ENCODE measurements around the gene ANKFN1. TPM values are rescaled to one million over a fixed set of nuclear protein-coding genes. Genes with fewer than 3 reads are reported as not detected.

ANKFN1 gene
- total RNA-seq, 1 experiment from 2014 or later, result not detected

- H3K4me3 Mint-ChIP-seq, result no peak overlapping the region
- Histone ChIP-seq H3K4me1 (ENCODE audit: insufficient read depth, low read length) (peaks cover 8% of the 10 kb centered on the region; the same call in 1 of the 2 replicates), H3K18ac (ENCODE audit: insufficient read length, low read depth, low read length) (no peak overlapping the region), H3K14ac (ENCODE audit: insufficient read depth, low read length) (no peak overlapping the region), H3K23me2 (ENCODE audit: insufficient read length, low read depth, low read length, poor library complexity, severe bottlenecking) (no peaks in the 10 kb centered on the region), H3T11ph (ENCODE audit: low read length) (no peak overlapping the region), H3K79me2 (ENCODE audit: insufficient read depth, low read length) (no peaks in the 10 kb centered on the region), H2BK20ac (ENCODE audit: low read depth, low read length, poor library complexity, severe bottlenecking) (no peak overlapping the region), H2BK15ac (ENCODE audit: low read depth, low read length) (no peak overlapping the region), H4K5ac (ENCODE audit: insufficient read length, low read depth, low read length) (no peak overlapping the region), H4K91ac (ENCODE audit: insufficient read length, low read depth, low read length) (no peak overlapping the region), H4K20me1 (ENCODE audit: control insufficient read depth, insufficient read depth, insufficient read length) (no peaks in the 10 kb centered on the region), H3K27me3 (ENCODE audit: insufficient read depth, low read length) (no peaks in the 10 kb centered on the region), H3K79me1 (ENCODE audit: insufficient read depth, low read depth, low read length, poor library complexity, severe bottlenecking) (no peaks in the 10 kb centered on the region), H2BK12ac (ENCODE audit: insufficient read length, low read depth, low read length) (no peak overlapping the region), H3K27ac (ENCODE audit: insufficient read length, low read depth, low read length) (no peak overlapping the region), H2BK120ac (ENCODE audit: low read depth, low read length, poor library complexity, severe bottlenecking) (no peak overlapping the region), H4K8ac (replicated peaks; ENCODE audit: insufficient read length, low read depth, low read length) (no peak overlapping the region), H3K9ac (ENCODE audit: extremely low read depth, insufficient read length, low read length) (no peak overlapping the region), H2BK5ac (ENCODE audit: insufficient read length, low read length) (no peak overlapping the region), H3K4me2 (ENCODE audit: insufficient read depth, insufficient read length, low read length) (no peak overlapping the region), H3K4ac (ENCODE audit: low read depth, low read length) (no peak overlapping the region), H2AFZ (ENCODE audit: low read length) (no peak overlapping the region), H3K23ac (ENCODE audit: insufficient read length, low read depth, low read length) (no peak overlapping the region), H3K9me3 (ENCODE audit: control insufficient read depth, low read depth, low read length) (no peaks in the 10 kb centered on the region), H3K56ac (ENCODE audit: insufficient read length, low read depth, low read length) (no peak overlapping the region), H2AK5ac (ENCODE audit: insufficient read length, low read length) (no peak overlapping the region)
- no CpG with 5 or more reads among the region's 3 CpGs for WGBS (ENCODE audit: extremely low coverage, insufficient read length, low lambda C conversion rate)
- no peak for DNase-seq
- no peaks in the 10 kb centered on the region; a peak in 2 of 5 replicates for H3K9me3 Mint-ChIP-seq
- H3K4me1 Mint-ChIP-seq, result peaks cover 17 to 29% of the 10 kb centered on the region in 2 experiments
- no peak overlapping the region for H3K27ac Mint-ChIP-seq
- no peaks in the 10 kb centered on the region for H3K36me3 Mint-ChIP-seq (ENCODE audit: insufficient read depth in 1 of 3, low read depth in 3 of 3)
- no peak for TF ChIP-seq CTCF (conservative IDR thresholded peaks at IDR 0.05)
- H3K27me3 Mint-ChIP-seq (ENCODE audit: low read depth), result no peaks in the 10 kb centered on the region
Observed at GRCh38 chr17:56160422-56160821, 7.1 kb downstream of the ANKFN1 start.
